Liver (tissue), 9 donors: Measurements from ENCODE around the gene S100A2. TPM values are rescaled to one million over a fixed set of nuclear protein-coding genes. Genes with fewer than 3 reads are reported as not detected.
A peak's percentile ranks its signal among the peaks of the same experiment; 100 is the strongest.

ENCODE experiments used
- DNase-seq: peaks from one replicate; pipeline ENCODE4 v3.0.0-alpha.2; 2017; ENCODE audit warnings: low spot score
- H3K27ac ChIP-seq, 2 donors: one replicate each; pipeline ENCODE4 v1.7.0; 2013; ENCODE audit warnings: inconsistent platforms in 2 of 2, low read length in 2 of 2, control low read depth in 1 of 2, low read depth in 1 of 2, mild to moderate bottlenecking in 1 of 2
- H3K27me3 ChIP-seq, 4 donors: one replicate each; pipeline versions ENCODE4 v1.6.1 to v1.7.0; 2013; ENCODE audit warnings: low read length in 3 of 4, inconsistent platforms in 1 of 4, mild to moderate bottlenecking in 1 of 4, moderate library complexity in 1 of 4; ENCODE audit not compliant: control insufficient read depth in 4 of 4, insufficient read depth in 4 of 4
- H3K36me3 ChIP-seq, 4 donors: one replicate each; pipeline versions ENCODE4 v1.6.1 to v1.7.0; 2013; ENCODE audit warnings: low read length in 3 of 4, mild to moderate bottlenecking in 3 of 4, low read depth in 1 of 4, moderate library complexity in 1 of 4; ENCODE audit not compliant: control insufficient read depth in 4 of 4, insufficient read depth in 3 of 4
- H3K4me1 ChIP-seq, 4 donors: one replicate each; pipeline versions ENCODE4 v1.6.1 to v1.7.0; 2013; ENCODE audit warnings: low read length in 3 of 4, mild to moderate bottlenecking in 3 of 4, moderate library complexity in 1 of 4; ENCODE audit not compliant: control insufficient read depth in 4 of 4, insufficient read depth in 4 of 4
- H3K4me3 ChIP-seq, 3 donors: one replicate each; pipeline versions ENCODE4 v1.6.1 to v1.7.0; 2013; ENCODE audit warnings: low read length in 3 of 3, control low read depth in 1 of 3, low read depth in 1 of 3, mild to moderate bottlenecking in 1 of 3
- H3K9ac ChIP-seq, 2 donors: one replicate each; pipeline ENCODE4 v1.7.0; 2013; ENCODE audit warnings: low read length in 2 of 2, mild to moderate bottlenecking in 2 of 2, moderate library complexity in 2 of 2, control low read depth in 1 of 2, low read depth in 1 of 2
- H3K9me3 ChIP-seq, 4 donors: one replicate each; pipeline versions ENCODE4 v1.6.1 to v1.7.0; 2013; ENCODE audit warnings: low read length in 3 of 4; ENCODE audit not compliant: control insufficient read depth in 4 of 4
- ATF3 ChIP-seq: IDR thresholded peaks from 2 replicates; pipeline ENCODE4 v1.6.1; 2016; ENCODE audit warnings: antibody characterized with exemption
- CTCF ChIP-seq: fragments of 150-350 bp; IDR thresholded peaks from 2 replicates; pipeline ENCODE4 v1.5.1; 2017; ENCODE audit warnings: improper control_type of control experiment, low read depth, low read length; ENCODE audit not compliant: missing input control
- EGR1 ChIP-seq, 2 donors: IDR thresholded peaks; 2 replicates each; pipeline ENCODE4 v1.6.1; 2016 to 2018; ENCODE audit warnings: antibody characterized with exemption in 2 of 2, low read depth in 2 of 2
- FOXA1 ChIP-seq: IDR thresholded peaks from 2 replicates; pipeline ENCODE4 v1.6.1; 2016; ENCODE audit warnings: antibody characterized with exemption
- FOXA2 ChIP-seq: IDR thresholded peaks from 2 replicates; pipeline ENCODE4 v1.6.1; 2016; ENCODE audit warnings: antibody characterized with exemption
- GABPA ChIP-seq, 2 donors: IDR thresholded peaks in 1 of 2; conservative IDR thresholded peaks in 1 of 2; 2 replicates each; pipeline ENCODE4 v1.6.1; 2016; ENCODE audit warnings: antibody characterized with exemption in 2 of 2, mild to moderate bottlenecking in 1 of 2, moderate library complexity in 1 of 2
- HNF4A ChIP-seq, 2 donors: conservative IDR thresholded peaks; 2 replicates each; pipeline ENCODE4 v1.6.1; 2016; ENCODE audit warnings: antibody characterized with exemption in 2 of 2, mild to moderate bottlenecking in 2 of 2
- HNF4G ChIP-seq: IDR thresholded peaks from 2 replicates; pipeline ENCODE4 v1.6.1; 2016; ENCODE audit warnings: antibody characterized with exemption
- JUND ChIP-seq, 2 donors: IDR thresholded peaks; 2 replicates each; pipeline ENCODE4 v1.6.1; 2016; ENCODE audit warnings: antibody characterized with exemption in 2 of 2
- NR2F2 ChIP-seq: IDR thresholded peaks from 2 replicates; pipeline ENCODE4 v1.6.1; 2016; ENCODE audit warnings: antibody characterized with exemption
- RAD21 ChIP-seq, 2 donors: IDR thresholded peaks; 2 replicates each; pipeline ENCODE4 v1.6.1; 2016; ENCODE audit warnings: antibody characterized with exemption in 2 of 2, mild to moderate bottlenecking in 2 of 2
- RXRA ChIP-seq, 2 donors: IDR thresholded peaks; 2 replicates each; pipeline ENCODE4 v1.6.1; 2017 to 2018; ENCODE audit warnings: antibody characterized with exemption in 2 of 2, mild to moderate bottlenecking in 1 of 2
- SP1 ChIP-seq: IDR thresholded peaks from 2 replicates; pipeline ENCODE4 v1.6.1; 2018; ENCODE audit warnings: antibody characterized with exemption, mild to moderate bottlenecking
- YY1 ChIP-seq: IDR thresholded peaks from 2 replicates; pipeline ENCODE4 v1.6.1; 2016; ENCODE audit warnings: antibody characterized with exemption, mild to moderate bottlenecking
- ZBTB33 ChIP-seq: IDR thresholded peaks from 2 replicates; pipeline ENCODE4 v1.6.1; 2016; ENCODE audit warnings: antibody characterized with exemption
- WGBS: extraction: QIAGEN DNeasy Blood & Tissue Kit; methylation state at CpG from one replicate; pipeline ENCODE4 v1.1.7; 2013; 5-methylcytosine and 5-hydroxymethylcytosine counted together
- polyA plus RNA-seq, 2 donors: library from polyadenylated mRNA; stranded (reverse) in 1 of 2; unstranded in 1 of 2; fragments of 200-250 nt in 1 of 2; fragments of >200 nt in 1 of 2; fragmentation: Nextera tagmentation in 1 of 2; extraction: Ambion mirVana in 1 of 2; gene quantifications; one replicate each; pipeline versions ENCODE4 v1.2.1 to v1.2.3, GENCODE V29; 2013 to 2015
- total RNA-seq, 2 donors: library from RNA; depleted of rRNA; stranded (reverse); fragments of >200 nt; gene quantifications; one replicate each; pipeline ENCODE4 v1.2.3, GENCODE V29; 2014
- donor health status: healthy.
- donor health status: healthy.
- donor health status: healthy.
- donor health status: healthy.
- donor health status: healthy.

Gene S100A2
- total and polyA plus RNA-seq, 4 donors: 0.22 to 0.67 TPM; not detected in 2

- TF ChIP-seq HNF4A (conservative IDR thresholded peaks at IDR 0.05) (no peak), GABPA (IDR thresholded peaks at IDR 0.05 in 1 of 2, conservative IDR thresholded peaks at IDR 0.05 in 1 of 2) (no peak), FOXA1 (no peak), EGR1 (IDR thresholded peaks at IDR 0.05; ENCODE audit: low read depth in 2 of 2) (no peak), YY1 (no peak), ATF3 (no peak), ZBTB33 (no peak), RAD21 (IDR thresholded peaks at IDR 0.05) (no peak), NR2F2 (no peak), RXRA (IDR thresholded peaks at IDR 0.05) (no peak), JUND (IDR thresholded peaks at IDR 0.05) (no peak), HNF4G (no peak), CTCF (no peak), FOXA2 (no peak)
- H3K27ac ChIP-seq: peak within 1 kb of the TSS; percentile 74 to 87
- H3K27me3 ChIP-seq: peaks cover 0 to 6% (median 4%) of the 10 kb centered on the region in 4 donors
- peak; percentile 41 for DNase-seq
- H3K9me3 ChIP-seq: no peaks in the 10 kb centered on the region
- peaks cover 0 to 4% (median 2%) of the 10 kb centered on the region in 4 donors for H3K4me1 ChIP-seq
- H3K9ac ChIP-seq: peak within 1 kb of the TSS in 1 of 2 donors; percentile 25
- no peaks in the 10 kb centered on the region for H3K36me3 ChIP-seq
- WGBS: 25% methylated on average over 18 of the region's 18 CpGs
- peak within 1 kb of the TSS; percentile 5 to 32 (median 13) for H3K4me3 ChIP-seq
Observed at GRCh38 chr1:153535242-153536011, 30.2 kb downstream of the S100A2 start, which contains the start of gene S100A6. TSS of gene S100A6 (minus strand) at chr1:153535991. CDS start at chr1:153535339, 652 bp downstream.

- 88% methylated on average over 3 of the region's 3 CpGs for WGBS
- Histone ChIP-seq H3K36me3 (no peaks in the 10 kb centered on the region), H3K4me3 (peak overlapping the region in 1 of 3 donors; percentile 13), H3K27me3 (peaks cover 0 to 6% (median 4%) of the 10 kb centered on the region in 4 donors), H3K9me3 (no peaks in the 10 kb centered on the region), H3K27ac (peak overlapping the region; percentile 74 to 87), H3K4me1 (peaks cover 0 to 4% (median 2%) of the 10 kb centered on the region in 4 donors), H3K9ac (no peak overlapping the region)
- TF ChIP-seq RAD21 (IDR thresholded peaks at IDR 0.05): no peak
- TF ChIP-seq FOXA2: no peak
- TF ChIP-seq CTCF: no peak
- no peak for TF ChIP-seq HNF4A (conservative IDR thresholded peaks at IDR 0.05)
- no peak for TF ChIP-seq SP1
- no peak for TF ChIP-seq FOXA1
- no peak for DNase-seq
Observed at GRCh38 chr1:153534925-153535241, 30.8 kb downstream of the S100A2 start.
